SKM-1 (cell line): ENCODE measurements around the gene SIRT3.

ENCODE experiments used
- DNase-seq: peaks from one replicate; lab custom pipeline; 2025; ENCODE audit not compliant: unreplicated experiment; lab: John Stamatoyannopoulos, UW

Gene SIRT3

DNA sequence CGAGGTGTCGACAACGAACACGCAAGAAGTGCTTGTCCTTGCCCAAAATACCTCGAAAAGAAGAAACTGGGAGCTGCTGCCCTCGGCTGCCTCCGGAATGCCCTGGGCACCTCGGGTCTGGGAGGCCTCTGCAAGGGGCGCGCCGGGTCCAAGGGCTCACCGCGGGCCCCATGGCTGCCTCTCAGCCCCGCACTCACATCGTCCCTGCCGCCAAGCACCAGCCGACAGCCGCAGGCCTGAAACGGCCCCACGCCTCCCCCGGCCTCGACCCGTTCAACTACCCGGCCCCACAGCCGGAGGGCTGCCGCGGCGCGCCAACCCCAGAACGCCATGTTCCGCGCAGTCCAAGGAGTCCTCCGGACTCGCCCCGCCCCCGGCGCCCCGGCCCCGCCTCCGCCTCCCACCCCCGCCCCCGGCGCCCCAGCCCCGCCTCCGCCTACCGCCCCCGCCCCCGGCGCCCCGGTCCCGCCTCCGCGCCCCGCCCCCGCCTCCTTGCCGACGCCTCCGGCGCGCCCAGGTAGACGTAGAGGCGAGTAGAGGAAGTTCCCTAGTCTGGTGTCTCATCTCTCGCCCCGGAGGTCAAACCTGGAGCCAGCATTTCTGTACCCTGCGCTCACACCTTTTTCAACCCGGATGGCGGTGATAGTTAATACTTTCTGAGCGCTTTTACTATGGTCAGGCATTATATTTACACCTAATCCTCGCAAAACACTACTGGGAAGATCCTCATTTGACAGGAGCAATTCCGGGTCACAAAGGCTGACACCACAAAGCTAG is at the start of gene SIRT3:
SIRT3 (minus strand) TSS at position 346 of the 777 bp plus-strand sequence; CDS start at position 332, 14 bp downstream.
- peak; percentile 89 for DNase-seq

DNA sequence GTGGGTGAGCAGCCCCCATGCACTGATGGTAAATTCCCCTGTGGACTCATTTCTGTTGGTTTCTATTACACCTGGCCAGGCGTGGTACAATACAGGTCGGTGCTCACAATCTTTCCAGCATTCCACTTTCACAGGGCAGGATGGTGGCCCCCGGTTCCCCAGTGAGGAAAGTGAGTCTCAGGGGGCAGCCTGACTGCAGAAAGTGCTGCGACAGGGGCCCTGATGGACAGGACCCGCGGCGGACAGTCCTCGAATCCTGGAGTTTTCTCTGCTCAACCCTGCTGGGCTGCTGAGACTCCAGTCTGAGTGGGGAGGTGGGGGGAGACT is 49.7 kb upstream of the SIRT3 start:
- no peak for DNase-seq

DNA sequence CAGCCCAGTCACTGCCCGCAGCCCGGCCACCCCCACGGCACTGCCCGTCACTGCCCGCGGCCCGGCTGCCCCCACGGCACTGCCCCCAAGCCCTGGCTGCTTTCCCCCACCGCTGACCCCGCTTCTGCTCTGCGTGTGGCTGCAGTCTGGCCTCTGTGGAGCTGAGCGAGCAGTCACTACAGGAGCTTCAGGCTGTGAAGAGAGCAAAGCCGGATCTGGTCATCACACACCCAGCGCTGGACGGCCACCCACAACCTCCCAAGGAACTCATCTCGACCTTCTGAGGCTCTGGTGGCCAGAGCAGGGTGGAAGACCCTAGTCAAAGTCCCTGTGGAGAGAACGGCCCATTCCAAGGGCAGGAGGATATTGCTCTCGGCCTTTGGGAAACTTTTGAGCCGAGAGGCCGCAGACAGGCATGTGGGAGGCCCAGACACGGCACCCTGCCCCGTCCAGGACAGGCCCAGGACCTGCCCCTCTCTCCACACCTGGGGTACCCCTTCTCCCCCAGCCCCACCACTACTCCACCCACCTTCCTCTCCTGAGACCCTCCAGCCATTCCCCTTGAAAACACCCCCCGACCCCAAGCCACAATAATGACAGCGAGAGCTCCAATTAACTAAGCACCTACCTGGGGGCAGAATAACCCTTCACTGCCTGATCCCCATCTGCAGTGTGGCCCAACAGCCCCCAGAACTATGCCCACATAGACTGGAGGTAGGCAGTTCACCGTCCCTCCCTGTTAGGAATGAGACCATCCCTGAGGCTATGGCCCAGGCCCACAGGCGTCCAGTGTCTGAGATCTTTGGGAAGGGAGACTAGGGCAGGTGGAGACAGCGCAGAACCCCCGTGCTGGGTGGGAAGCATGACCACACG is 49.1 kb upstream of the SIRT3 start:
- no peak for DNase-seq

DNA sequence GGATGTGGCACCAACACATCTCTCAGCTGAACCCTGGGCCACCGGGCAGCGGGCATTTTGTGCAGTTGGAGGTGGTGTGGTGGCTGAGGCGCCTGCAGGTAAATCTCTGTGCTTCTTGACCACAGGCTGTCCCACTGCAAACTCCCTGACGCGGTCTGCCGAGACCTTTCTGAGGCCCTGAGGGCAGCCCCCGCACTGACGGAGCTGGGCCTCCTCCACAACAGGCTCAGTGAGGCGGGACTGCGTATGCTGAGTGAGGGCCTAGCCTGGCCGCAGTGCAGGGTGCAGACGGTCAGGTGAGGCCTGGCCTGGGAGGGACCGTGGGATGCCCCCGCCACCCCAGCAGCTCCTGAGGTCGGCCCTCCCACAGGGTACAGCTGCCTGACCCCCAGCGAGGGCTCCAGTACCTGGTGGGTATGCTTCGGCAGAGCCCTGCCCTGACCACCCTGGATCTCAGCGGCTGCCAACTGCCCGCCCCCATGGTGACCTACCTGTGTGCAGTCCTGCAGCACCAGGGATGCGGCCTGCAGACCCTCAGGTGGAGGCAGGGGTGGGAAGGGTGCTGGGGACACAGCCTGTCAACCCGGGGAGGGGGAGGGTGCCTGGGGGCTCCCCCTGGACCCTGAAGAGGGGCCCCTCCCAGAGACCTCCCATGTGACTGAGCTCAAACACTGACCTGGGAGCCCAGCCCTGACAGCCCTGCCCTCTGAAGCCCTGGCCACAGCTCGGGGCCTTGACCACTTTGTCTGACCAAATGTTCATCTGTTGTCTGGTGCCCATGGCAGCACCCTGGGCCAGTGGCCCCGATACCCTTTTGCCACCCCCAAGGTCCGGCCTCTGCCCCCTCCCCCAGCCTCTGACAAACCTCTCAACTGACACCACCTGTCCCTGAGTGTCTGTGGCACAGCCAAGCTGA is 48.2 kb upstream of the SIRT3 start:
- no peak for DNase-seq

- no peak for DNase-seq
Measured at GRCh38 chr11:283405-284104, 47.4 kb upstream of the SIRT3 start.

DNA sequence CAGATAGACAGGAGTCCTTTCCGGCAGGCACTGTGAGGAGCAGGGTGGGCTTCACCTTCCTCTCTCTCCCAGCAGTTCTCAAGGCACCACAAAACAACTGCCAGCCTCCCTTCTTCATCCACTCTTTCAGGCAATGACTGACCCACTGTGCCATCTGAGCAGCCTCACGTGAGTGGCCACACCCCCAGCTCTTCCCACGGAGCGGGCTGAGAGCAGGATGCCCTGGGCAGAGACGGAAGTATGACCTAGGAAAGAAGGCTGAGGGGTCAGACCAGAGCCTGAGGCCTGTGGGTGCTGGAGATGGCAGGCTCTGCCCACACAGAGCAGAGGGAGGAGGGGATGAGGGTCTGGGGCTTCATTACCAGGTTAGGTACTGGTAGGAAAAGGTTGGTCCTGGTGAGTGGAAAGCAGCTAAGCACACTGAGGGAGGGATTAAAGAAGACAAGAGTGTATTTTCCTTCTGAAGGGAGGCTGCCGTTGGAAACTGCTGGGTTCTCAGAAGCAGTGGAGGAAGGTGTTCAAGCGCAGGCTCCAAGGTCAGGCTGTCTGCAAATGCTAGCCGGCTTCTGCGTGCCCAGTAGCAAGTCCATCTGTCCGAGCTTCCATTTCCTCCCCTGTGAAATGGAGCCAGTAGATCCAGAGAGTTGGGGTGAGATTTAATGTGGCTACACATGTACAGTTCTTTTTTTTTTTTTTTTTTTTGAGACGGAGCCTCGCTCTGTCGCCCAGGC is 46.7 kb upstream of the SIRT3 start:
- DNase-seq: no peak

DNA sequence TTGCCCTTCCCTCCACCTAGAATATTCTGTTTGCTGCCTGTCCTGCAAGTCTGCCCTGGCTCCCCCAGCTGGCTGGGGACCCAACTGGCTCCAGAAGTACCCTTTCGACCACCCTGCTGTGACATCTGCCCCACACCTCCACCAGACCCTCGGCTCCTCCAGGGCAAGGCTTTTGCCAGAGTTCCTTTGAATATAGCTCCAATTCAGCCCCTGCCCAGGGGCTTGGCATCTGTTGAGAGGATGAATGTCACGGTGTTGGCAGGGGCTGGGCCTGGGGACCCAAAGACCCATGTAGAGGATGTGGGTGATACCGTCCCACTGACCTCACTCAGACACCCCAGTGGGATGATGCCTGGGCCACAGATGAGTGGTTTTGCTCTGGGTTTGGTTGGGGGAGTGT is 46.0 kb upstream of the SIRT3 start:
- DNase-seq: no peak

- DNase-seq: no peak
Measured at GRCh38 chr11:281486-282161, 45.5 kb upstream of the SIRT3 start.

DNA sequence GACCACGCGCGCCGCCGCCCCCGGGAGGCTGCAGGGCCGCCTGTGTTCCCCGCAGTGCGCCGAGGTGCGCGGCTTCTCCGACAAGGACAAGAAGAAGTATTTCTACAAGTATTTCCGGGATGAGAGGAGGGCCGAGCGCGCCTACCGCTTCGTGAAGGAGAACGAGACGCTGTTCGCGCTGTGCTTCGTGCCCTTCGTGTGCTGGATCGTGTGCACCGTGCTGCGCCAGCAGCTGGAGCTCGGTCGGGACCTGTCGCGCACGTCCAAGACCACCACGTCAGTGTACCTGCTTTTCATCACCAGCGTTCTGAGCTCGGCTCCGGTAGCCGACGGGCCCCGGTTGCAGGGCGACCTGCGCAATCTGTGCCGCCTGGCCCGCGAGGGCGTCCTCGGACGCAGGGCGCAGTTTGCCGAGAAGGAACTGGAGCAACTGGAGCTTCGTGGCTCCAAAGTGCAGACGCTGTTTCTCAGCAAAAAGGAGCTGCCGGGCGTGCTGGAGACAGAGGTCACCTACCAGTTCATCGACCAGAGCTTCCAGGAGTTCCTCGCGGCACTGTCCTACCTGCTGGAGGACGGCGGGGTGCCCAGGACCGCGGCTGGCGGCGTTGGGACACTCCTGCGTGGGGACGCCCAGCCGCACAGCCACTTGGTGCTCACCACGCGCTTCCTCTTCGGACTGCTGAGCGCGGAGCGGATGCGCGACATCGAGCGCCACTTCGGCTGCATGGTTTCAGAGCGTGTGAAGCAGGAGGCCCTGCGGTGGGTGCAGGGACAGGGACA is 44.8 kb upstream of the SIRT3 start:
- no peak for DNase-seq

DNA sequence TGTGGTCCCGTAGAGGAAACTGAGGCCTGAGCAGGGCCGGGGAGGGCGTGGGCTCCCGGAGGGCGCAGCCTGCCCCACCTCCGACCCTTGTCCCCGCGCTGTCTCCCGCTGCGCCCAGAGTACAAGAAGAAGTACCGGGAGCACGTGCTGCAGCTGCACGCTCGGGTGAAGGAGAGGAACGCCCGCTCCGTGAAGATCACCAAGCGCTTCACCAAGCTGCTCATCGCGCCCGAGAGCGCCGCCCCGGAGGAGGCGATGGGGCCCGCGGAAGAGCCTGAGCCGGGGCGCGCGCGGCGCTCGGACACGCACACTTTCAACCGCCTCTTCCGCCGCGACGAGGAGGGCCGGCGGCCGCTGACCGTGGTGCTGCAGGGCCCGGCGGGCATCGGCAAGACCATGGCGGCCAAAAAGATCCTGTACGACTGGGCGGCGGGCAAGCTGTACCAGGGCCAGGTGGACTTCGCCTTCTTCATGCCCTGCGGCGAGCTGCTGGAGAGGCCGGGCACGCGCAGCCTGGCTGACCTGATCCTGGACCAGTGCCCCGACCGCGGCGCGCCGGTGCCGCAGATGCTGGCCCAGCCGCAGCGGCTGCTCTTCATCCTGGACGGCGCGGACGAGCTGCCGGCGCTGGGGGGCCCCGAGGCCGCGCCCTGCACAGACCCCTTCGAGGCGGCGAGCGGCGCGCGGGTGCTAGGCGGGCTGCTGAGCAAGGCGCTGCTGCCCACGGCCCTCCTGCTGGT is 44.0 kb upstream of the SIRT3 start:
- DNase-seq: no peak

DNA sequence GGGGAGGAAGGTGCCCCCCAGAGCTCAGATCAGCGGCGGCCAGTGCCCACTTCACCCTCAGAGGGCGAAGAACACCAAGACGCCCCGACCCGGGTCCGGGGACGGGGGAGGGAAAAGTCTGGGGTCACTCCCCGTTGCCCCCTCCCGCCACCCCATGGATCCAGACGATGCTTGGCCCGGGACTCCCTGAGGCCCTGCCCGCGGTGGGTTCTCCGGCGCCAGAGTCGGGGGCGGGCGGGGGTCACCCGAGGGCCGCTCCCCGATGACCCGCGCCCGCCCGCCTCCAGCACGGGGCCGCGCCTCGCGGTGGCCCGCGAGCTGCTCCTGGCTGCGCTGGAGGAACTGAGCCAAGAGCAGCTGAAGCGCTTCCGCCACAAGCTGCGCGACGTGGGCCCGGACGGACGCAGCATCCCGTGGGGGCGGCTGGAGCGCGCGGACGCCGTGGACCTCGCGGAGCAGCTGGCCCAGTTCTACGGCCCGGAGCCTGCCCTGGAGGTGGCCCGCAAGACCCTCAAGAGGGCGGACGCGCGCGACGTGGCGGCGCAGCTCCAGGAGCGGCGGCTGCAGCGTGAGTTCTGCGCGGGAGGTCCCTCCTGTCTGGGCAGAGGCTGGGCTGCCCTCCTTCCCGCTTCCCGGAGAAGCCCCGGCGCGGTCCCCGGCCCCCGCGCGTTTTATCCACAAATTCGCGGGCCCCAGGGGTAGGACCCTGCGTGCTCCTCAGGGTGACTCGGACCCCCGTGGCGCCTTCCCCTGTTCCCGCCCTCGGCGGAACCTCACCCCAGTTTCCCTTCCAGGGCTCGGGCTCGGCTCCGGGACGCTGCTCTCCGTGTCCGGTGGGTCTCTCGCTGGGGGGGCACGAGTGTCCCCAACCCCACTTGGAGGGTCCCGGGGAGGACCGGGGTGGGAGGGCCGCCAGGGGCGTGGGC is 43.2 kb upstream of the SIRT3 start:
- no peak for DNase-seq

- no peak for DNase-seq
Measured at GRCh38 chr11:278001-278951, 42.1 kb upstream of the SIRT3 start, which contains the start of gene NLRP6. TSS of gene NLRP6 (plus strand) at chr11:278407. CDS start at chr11:278570, 163 bp downstream.

- DNase-seq: no peak
Measured at GRCh38 chr11:276219-276618, 40.1 kb upstream of the SIRT3 start.

GRCh38 chr11:272931-273198 is 36.7 kb upstream of the SIRT3 start:
- DNase-seq: no peak

DNA sequence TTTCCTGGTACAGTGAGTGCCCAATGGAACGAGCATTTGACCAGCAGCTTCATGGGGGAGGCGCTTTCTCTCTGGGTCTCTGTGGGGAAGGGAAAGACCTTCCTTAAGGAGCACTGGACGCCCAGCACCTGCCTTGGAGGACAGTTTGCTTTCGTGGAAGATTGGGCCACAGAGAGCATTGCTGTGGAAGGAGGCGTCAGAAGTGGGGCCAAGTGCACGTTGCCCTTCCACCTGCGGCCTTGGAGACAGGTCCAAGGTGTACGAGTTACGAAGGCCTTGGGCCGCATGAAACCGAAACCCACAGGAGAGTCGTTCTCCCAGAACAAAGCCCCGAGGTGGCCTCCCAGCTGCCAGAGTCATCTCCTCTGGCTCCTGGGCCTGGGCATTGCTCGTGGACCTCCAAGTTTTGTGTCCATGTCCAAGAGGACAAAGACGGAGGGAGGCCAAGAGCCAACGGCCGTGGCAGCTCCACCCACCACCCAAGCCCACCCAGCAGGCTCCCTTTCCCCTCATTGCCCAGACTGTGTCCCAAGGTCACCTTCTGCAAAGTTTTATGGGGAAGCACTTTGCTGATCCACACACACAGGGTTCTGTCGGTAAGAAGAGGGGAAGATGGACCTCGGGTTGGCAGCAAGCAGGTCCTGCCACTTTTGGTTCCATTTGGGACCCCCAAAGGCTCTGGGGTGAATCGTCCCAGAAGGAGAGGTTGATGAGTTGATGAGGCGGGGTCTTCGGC is 36.2 kb upstream of the SIRT3 start:
- DNase-seq: no peak
